Progenitor cell of endocrine pancreas (in vitro differentiated cells): ENCODE measurements around the gene PRSS35. TPM values are rescaled to one million over a fixed set of nuclear protein-coding genes. Genes with fewer than 3 reads are reported as not detected.

ENCODE experiments used
- DNase-seq: peaks from one replicate; pipeline ENCODE4 v3.0.0; 2021; ENCODE audit warnings: low spot score; ENCODE audit not compliant: unreplicated experiment
- H3K27ac Mint-ChIP-seq: 2 replicates; pipeline ENCODE4 v1.8.0; 2021; ENCODE audit warnings: mild to moderate bottlenecking, moderate library complexity, mixed read lengths
- H3K27me3 Mint-ChIP-seq: 2 replicates; pipeline ENCODE4 v1.8.0; 2021; ENCODE audit warnings: mixed read lengths
- H3K36me3 Mint-ChIP-seq: 2 replicates; pipeline ENCODE4 v1.8.0; 2022; ENCODE audit warnings: mixed read lengths; ENCODE audit not compliant: insufficient read depth
- H3K4me1 Mint-ChIP-seq: 2 replicates; pipeline ENCODE4 v1.8.0; 2021; ENCODE audit warnings: low read depth, mixed read lengths
- H3K4me3 Mint-ChIP-seq: 2 replicates; pipeline ENCODE4 v1.8.0; 2021; ENCODE audit warnings: low read depth, mild to moderate bottlenecking, moderate library complexity, mixed read lengths
- H3K9me3 Mint-ChIP-seq: 2 replicates; pipeline ENCODE4 v1.8.0; 2021; ENCODE audit warnings: low read depth, mixed read lengths
- CTCF ChIP-seq: fragments of 200-600 bp; sonication (generic); IDR thresholded peaks from one replicate; pipeline ENCODE4 v1.5.0; 2021; ENCODE audit warnings: antibody characterized with exemption, mild to moderate bottlenecking; ENCODE audit not compliant: unreplicated experiment
- total RNA-seq: library from RNA; stranded (reverse); gene quantifications from 2 replicates; pipeline ENCODE4 v1.2.1, GENCODE V29; 2021

The PRSS35 gene
- total RNA-seq, 1 donor from 2014 or later, result 8.5 TPM

GRCh38 chr6:83505356-83505755 is 7.0 kb upstream of the PRSS35 start:
- Mint-ChIP-seq H3K27me3 (peaks cover 3% of the 10 kb centered on the region), H3K27ac (no peak overlapping the region)
- DNase-seq, result no peak

GRCh38 chr6:83509441-83509840 is 2.9 kb upstream of the PRSS35 start:
- Mint-ChIP-seq H3K27me3 (no peaks in the 10 kb centered on the region), H3K4me1 (peaks cover 11% of the 10 kb centered on the region), H3K27ac (no peak overlapping the region), H3K9me3 (no peaks in the 10 kb centered on the region), H3K4me3 (no peak overlapping the region), H3K36me3 (no peaks in the 10 kb centered on the region)
- DNase-seq, result no peak
- TF ChIP-seq CTCF, result no peak

More at GRCh38 chr6:83505356-83505755, 7.0 kb upstream of the PRSS35 start:
- no peaks in the 10 kb centered on the region for H3K4me1 Mint-ChIP-seq
- H3K4me3 Mint-ChIP-seq, result no peak overlapping the region
- H3K9me3 Mint-ChIP-seq, result no peaks in the 10 kb centered on the region
- no peak for TF ChIP-seq CTCF
- no peaks in the 10 kb centered on the region for H3K36me3 Mint-ChIP-seq

- Mint-ChIP-seq H3K9me3 (no peaks in the 10 kb centered on the region), H3K4me1 (peaks cover 14% of the 10 kb centered on the region), H3K27ac (no peak overlapping the region), H3K36me3 (no peaks in the 10 kb centered on the region), H3K27me3 (no peaks in the 10 kb centered on the region), H3K4me3 (no peak overlapping the region)
- TF ChIP-seq CTCF, result no peak
- DNase-seq, result no peak
Measured at GRCh38 chr6:83510791-83511190, 1.5 kb upstream of the PRSS35 start.

DNA sequence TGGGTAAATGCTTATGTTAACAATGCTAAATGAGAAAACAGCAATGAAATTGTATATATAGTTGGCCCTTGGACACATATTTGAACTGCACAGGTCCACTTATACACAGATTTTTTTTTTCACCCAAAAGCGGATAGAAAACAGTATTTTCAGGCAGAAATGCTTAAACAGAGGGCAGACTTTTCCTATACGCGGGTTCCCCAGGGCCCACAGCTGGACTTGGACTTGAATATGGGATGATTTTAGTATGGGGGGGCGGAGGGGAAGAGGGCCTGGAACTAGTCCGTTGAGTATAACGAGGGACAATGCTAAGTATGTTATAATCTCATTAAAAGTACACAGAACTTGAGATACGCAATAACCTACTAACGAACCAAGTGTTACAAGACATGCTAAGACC is 1.1 kb upstream of the PRSS35 start:
- H3K4me1 Mint-ChIP-seq, result peaks cover 14% of the 10 kb centered on the region
- no peak for DNase-seq

GRCh38 chr6:83514466-83514865 is 2.1 kb downstream of the PRSS35 start:
- H3K4me3 Mint-ChIP-seq, result no peak overlapping the region
- no peaks in the 10 kb centered on the region for H3K27me3 Mint-ChIP-seq
- H3K36me3 Mint-ChIP-seq, result no peaks in the 10 kb centered on the region
- H3K27ac Mint-ChIP-seq, result no peak overlapping the region
- no peak for DNase-seq
- no peaks in the 10 kb centered on the region for H3K9me3 Mint-ChIP-seq
- peaks cover 14% of the 10 kb centered on the region for H3K4me1 Mint-ChIP-seq
- no peak for TF ChIP-seq CTCF

More for the DNA sequence above, 1.1 kb upstream of the PRSS35 start:
- no peaks in the 10 kb centered on the region for H3K27me3 Mint-ChIP-seq
- H3K36me3 Mint-ChIP-seq, result no peaks in the 10 kb centered on the region
- peak overlapping the region; percentile 75 for H3K4me3 Mint-ChIP-seq
- H3K9me3 Mint-ChIP-seq, result no peaks in the 10 kb centered on the region
- no peak overlapping the region for H3K27ac Mint-ChIP-seq
- no peak for TF ChIP-seq CTCF
